Trophoblast cell (in vitro differentiated cells and primary cell): ENCODE results near the gene BANK1.

ENCODE experiments used
- DNase-seq, 2 donors: peaks; one replicate each; pipeline ENCODE4 v3.0.0-alpha.2; 2016
- H2AFZ ChIP-seq: 2 replicates; pipeline ENCODE4 v1.6.1; 2013; ENCODE audit warnings: low read length, moderate library complexity, mild to moderate bottlenecking; ENCODE audit not compliant: insufficient read depth, poor library complexity
- H2AK5ac ChIP-seq: 2 replicates; pipeline ENCODE4 v1.6.1; 2013; ENCODE audit warnings: mild to moderate bottlenecking, low read length
- H2BK120ac ChIP-seq: 2 replicates; pipeline ENCODE4 v1.6.1; 2013; ENCODE audit warnings: low read length, mild to moderate bottlenecking, moderate library complexity; ENCODE audit not compliant: insufficient read depth, poor library complexity
- H2BK12ac ChIP-seq: 2 replicates; pipeline ENCODE4 v1.6.1; 2013; ENCODE audit warnings: mild to moderate bottlenecking, low read length, moderate library complexity
- H2BK5ac ChIP-seq: 2 replicates; pipeline ENCODE4 v1.6.1; 2013; ENCODE audit warnings: low read length, low read depth, moderate library complexity, mild to moderate bottlenecking; ENCODE audit not compliant: poor library complexity
- H3K14ac ChIP-seq: 2 replicates; pipeline ENCODE4 v1.6.1; 2013; ENCODE audit warnings: mild to moderate bottlenecking, low read length
- H3K18ac ChIP-seq: 2 replicates; pipeline ENCODE4 v1.6.1; 2013; ENCODE audit warnings: mild to moderate bottlenecking, low read length
- H3K23ac ChIP-seq: 2 replicates; pipeline ENCODE4 v1.6.1; 2013; ENCODE audit warnings: low read length
- H3K27ac ChIP-seq: 2 replicates; pipeline ENCODE4 v1.5.1; 2013; ENCODE audit warnings: low read depth, mild to moderate bottlenecking, inconsistent platforms, low read length, moderate library complexity
- H3K27me3 ChIP-seq: 2 replicates; pipeline ENCODE4 v1.6.1; 2013; ENCODE audit warnings: inconsistent platforms, mild to moderate bottlenecking, low read length, moderate library complexity; ENCODE audit not compliant: insufficient read depth
- H3K36me3 ChIP-seq, 2 experiments: 1 replicate in 1 of 2; 2 replicates in 1 of 2; pipeline ENCODE4 v1.6.1; 2013; ENCODE audit warnings: low read length in 2 of 2, mild to moderate bottlenecking in 2 of 2, moderate library complexity in 1 of 2; ENCODE audit not compliant: insufficient read depth in 2 of 2, control insufficient read depth in 1 of 2
- H3K4ac ChIP-seq: 2 replicates; pipeline ENCODE4 v1.6.1; 2013; ENCODE audit warnings: low read depth, mild to moderate bottlenecking, low read length, moderate library complexity
- H3K4me1 ChIP-seq, 2 experiments: 1 replicate in 1 of 2; 2 replicates in 1 of 2; pipeline ENCODE4 v1.6.1; 2013; ENCODE audit warnings: low read length in 2 of 2, mild to moderate bottlenecking in 2 of 2, moderate library complexity in 1 of 2; ENCODE audit not compliant: insufficient read depth in 2 of 2, control insufficient read depth in 1 of 2
- H3K4me2 ChIP-seq: 2 replicates; pipeline ENCODE4 v1.6.1; 2013; ENCODE audit warnings: inconsistent platforms, mild to moderate bottlenecking, low read length, moderate library complexity
- H3K4me3 ChIP-seq: 2 replicates; pipeline ENCODE4 v1.5.1; 2013; ENCODE audit warnings: mild to moderate bottlenecking, low read depth, low read length, inconsistent platforms
- H3K79me1 ChIP-seq: one replicate; pipeline ENCODE4 v1.6.1; 2013; ENCODE audit warnings: low read length
- H3K79me2 ChIP-seq: 2 replicates; pipeline ENCODE4 v1.6.1; 2013; ENCODE audit warnings: low read length, mild to moderate bottlenecking; ENCODE audit not compliant: control insufficient read depth, insufficient read depth, poor library complexity
- H3K9ac ChIP-seq: 2 replicates; pipeline ENCODE4 v1.6.1; 2013; ENCODE audit warnings: mild to moderate bottlenecking, low read length
- H3K9me3 ChIP-seq: 2 replicates; pipeline ENCODE4 v1.6.1; 2013; ENCODE audit warnings: low read depth, mild to moderate bottlenecking, control low read depth, inconsistent platforms, low read length; ENCODE audit not compliant: insufficient read depth
- H4K12ac ChIP-seq: 2 replicates; pipeline ENCODE4 v1.6.1; 2013; ENCODE audit warnings: low read depth, mild to moderate bottlenecking, low read length, moderate library complexity
- H4K8ac ChIP-seq: 2 replicates; pipeline ENCODE4 v1.6.1; 2013; ENCODE audit warnings: low read depth, mild to moderate bottlenecking, low read length, moderate library complexity
- H4K91ac ChIP-seq: one replicate; pipeline ENCODE4 v1.6.1; 2013; ENCODE audit warnings: low read depth, mild to moderate bottlenecking, low read length, moderate library complexity
- WGBS: extraction: QIAGEN DNeasy Blood & Tissue Kit; methylation state at CpG from one replicate; pipeline ENCODE4 v1.1.7; 2013; ENCODE audit warnings: missing lambda C conversion rate; ENCODE audit not compliant: insufficient read length, insufficient coverage; ENCODE audit errors: extremely low coverage; 5-methylcytosine and 5-hydroxymethylcytosine counted together

Gene BANK1

GRCh38 chr4:101864660-101865059 lies 74.1 kb downstream of the BANK1 start:
- no peaks in the 10 kb centered on the region for H3K9me3 ChIP-seq
- H2BK12ac ChIP-seq = no peak overlapping the region
- no CpG with 5 or more reads among the region's 2 CpGs for WGBS
- no peaks in the 10 kb centered on the region for H3K79me2 ChIP-seq
- no peak overlapping the region for H2BK5ac ChIP-seq
- H3K4me2 ChIP-seq = no peak overlapping the region
- H3K79me1 ChIP-seq = peaks cover 2% of the 10 kb centered on the region
- H3K23ac ChIP-seq = no peak overlapping the region
- H2AFZ ChIP-seq = no peak overlapping the region
- H4K12ac ChIP-seq = no peak overlapping the region
- H4K91ac ChIP-seq = no peak overlapping the region
- no peak overlapping the region for H2BK120ac ChIP-seq
- H3K4me1 ChIP-seq = peaks cover 2 to 3% of the 10 kb centered on the region in 2 experiments
- H3K9ac ChIP-seq = no peak overlapping the region
- H2AK5ac ChIP-seq = no peak overlapping the region
- H4K8ac ChIP-seq = no peak overlapping the region
- no peak overlapping the region for H3K4ac ChIP-seq
- no peak overlapping the region for H3K4me3 ChIP-seq
- peak; percentile 86 to 94 for DNase-seq
- no peak overlapping the region for H3K18ac ChIP-seq
- no peaks in the 10 kb centered on the region for H3K36me3 ChIP-seq
- no peaks in the 10 kb centered on the region for H3K27me3 ChIP-seq
- peak overlapping the region; percentile 73 for H3K27ac ChIP-seq
- no peak overlapping the region for H3K14ac ChIP-seq

GRCh38 chr4:101865501-101866062 lies 75.1 kb downstream of the BANK1 start:
- Histone ChIP-seq H3K79me1 (peaks cover 2% of the 10 kb centered on the region), H4K8ac (no peak overlapping the region), H3K4ac (no peak overlapping the region), H2AK5ac (no peak overlapping the region), H2BK5ac (peak overlapping the region; percentile 42), H3K14ac (no peak overlapping the region), H3K27me3 (no peaks in the 10 kb centered on the region), H3K9me3 (no peaks in the 10 kb centered on the region), H2BK12ac (no peak overlapping the region), H4K91ac (no peak overlapping the region), H3K79me2 (no peaks in the 10 kb centered on the region), H3K18ac (no peak overlapping the region), H3K36me3 (no peaks in the 10 kb centered on the region), H3K4me1 (peaks cover 2 to 3% of the 10 kb centered on the region in 2 experiments), H3K9ac (no peak overlapping the region), H3K4me2 (no peak overlapping the region), H3K27ac (peak overlapping the region; percentile 73), H2BK120ac (no peak overlapping the region), H2AFZ (no peak overlapping the region), H3K23ac (no peak overlapping the region), H4K12ac (no peak overlapping the region), H3K4me3 (no peak overlapping the region)
- peak; percentile 52 to 88 for DNase-seq
- WGBS = no CpG with 5 or more reads among the region's 3 CpGs

- Histone ChIP-seq H4K8ac (no peak overlapping the region), H3K4me1 (no peaks in the 10 kb centered on the region), H3K27ac (no peak overlapping the region), H3K18ac (no peak overlapping the region), H4K12ac (no peak overlapping the region), H3K23ac (no peak overlapping the region), H3K14ac (no peak overlapping the region), H3K9ac (no peak overlapping the region), H3K4me2 (no peak overlapping the region), H3K79me1 (no peaks in the 10 kb centered on the region), H2AK5ac (no peak overlapping the region), H4K91ac (no peak overlapping the region), H3K79me2 (no peaks in the 10 kb centered on the region), H3K4ac (no peak overlapping the region), H2AFZ (no peak overlapping the region), H3K4me3 (no peak overlapping the region), H3K36me3 (no peaks in the 10 kb centered on the region), H3K27me3 (no peaks in the 10 kb centered on the region), H2BK12ac (no peak overlapping the region), H2BK5ac (no peak overlapping the region), H3K9me3 (no peaks in the 10 kb centered on the region), H2BK120ac (no peak overlapping the region)
- WGBS = no CpG with 5 or more reads among the region's 1 CpG
- DNase-seq = no peak
Measured at GRCh38 chr4:101870874-101871273, 80.3 kb downstream of the BANK1 start.

GRCh38 chr4:101871962-101872676 lies 81.6 kb downstream of the BANK1 start:
- H3K9me3 ChIP-seq = no peaks in the 10 kb centered on the region
- no peak overlapping the region for H3K18ac ChIP-seq
- no peak overlapping the region for H4K12ac ChIP-seq
- H2BK12ac ChIP-seq = no peak overlapping the region
- H4K91ac ChIP-seq = no peak overlapping the region
- no peak overlapping the region for H3K27ac ChIP-seq
- H4K8ac ChIP-seq = no peak overlapping the region
- H3K9ac ChIP-seq = no peak overlapping the region
- no peak overlapping the region for H2BK5ac ChIP-seq
- H3K23ac ChIP-seq = no peak overlapping the region
- H2AFZ ChIP-seq = no peak overlapping the region
- H3K4me2 ChIP-seq = no peak overlapping the region
- H3K27me3 ChIP-seq = no peaks in the 10 kb centered on the region
- no peaks in the 10 kb centered on the region for H3K36me3 ChIP-seq
- H3K79me2 ChIP-seq = no peaks in the 10 kb centered on the region
- no peak overlapping the region for H2AK5ac ChIP-seq
- H3K4ac ChIP-seq = no peak overlapping the region
- no peak for DNase-seq
- WGBS = no CpG with 5 or more reads among the region's 2 CpGs
- H3K4me1 ChIP-seq = no peaks in the 10 kb centered on the region
- H3K79me1 ChIP-seq = no peaks in the 10 kb centered on the region
- H2BK120ac ChIP-seq = no peak overlapping the region
- no peak overlapping the region for H3K14ac ChIP-seq
- H3K4me3 ChIP-seq = no peak overlapping the region
